H1 (cell line): ENCODE results near the gene UGT1A10. TPM values are rescaled to one million over a fixed set of nuclear protein-coding genes. Genes with fewer than 3 reads are reported as not detected.

ENCODE experiments used
- ATF3 ChIP-seq: IDR thresholded peaks from 2 replicates; pipeline ENCODE4 v1.6.1; 2011; ENCODE audit warnings: low read depth, mild to moderate bottlenecking, low read length; ENCODE audit not compliant: insufficient read depth
- BACH1 ChIP-seq: IDR thresholded peaks from 2 replicates; pipeline ENCODE4 v1.6.1; 2012; ENCODE audit warnings: low read length, improper control_type of control experiment
- EP300 ChIP-seq, 2 experiments: IDR thresholded peaks; 1 replicate in 1 of 2; 2 replicates in 1 of 2; pipeline ENCODE4 v1.6.1; 2011 to 2012; ENCODE audit warnings: low read depth in 2 of 2, low read length in 2 of 2, mild to moderate bottlenecking in 2 of 2, borderline replicate concordance in 1 of 2, inconsistent platforms in 1 of 2, moderate library complexity in 1 of 2
- NANOG ChIP-seq: IDR thresholded peaks from 2 replicates; pipeline ENCODE4 v1.6.1; 2011; ENCODE audit warnings: low read length, low read depth, mild to moderate bottlenecking, inconsistent platforms; ENCODE audit not compliant: insufficient read depth, poor library complexity, severe bottlenecking
- polyA plus RNA-seq, 7 experiments: library from polyadenylated mRNA; depleted of rRNA in 3 of 7; stranded (reverse) in 5 of 7; unstranded in 2 of 7; fragments of >200 nt in 5 of 7; fragments of 200-250 nt in 2 of 7; gene quantifications; 1 replicate in 5 of 7; 2 replicates in 1 of 7; 4 replicates in 1 of 7; pipeline versions ENCODE4 v1.2.1 to v1.2.3, GENCODE V29; 2011 to 2013; ENCODE audit warnings: missing spikeins in 2 of 7, mixed read lengths in 2 of 7
- total RNA-seq: library from RNA; stranded (reverse); fragmentation: NEBNext Ultra II Directional; extraction: Animal tissue kit (Norgen Biotek cat#: 25700); gene quantifications from 2 replicates; pipeline ENCODE4 v1.2.1, GENCODE V29; 2021
- TF ChIP-seq, protein P1 (sequence below): fragments of 300-600 bp; sonication (generic); IDR thresholded peaks from 2 replicates; pipeline ENCODE4 v1.7.1; 2012; ENCODE audit warnings: low read length, moderate library complexity, mild to moderate bottlenecking, inconsistent platforms; ENCODE audit not compliant: insufficient replicate concordance
- TF ChIP-seq, protein P2 (sequence below): IDR thresholded peaks from 2 replicates; pipeline ENCODE4 v1.6.1; 2012; ENCODE audit warnings: low read length, inconsistent platforms

The UGT1A10 gene
- total and polyA plus RNA-seq, 2 of the 8 experiments (the other 6 are each of a cell fraction or from before 2014, with no cell fraction given), result not detected

- TF ChIP-seq, protein P1, sequence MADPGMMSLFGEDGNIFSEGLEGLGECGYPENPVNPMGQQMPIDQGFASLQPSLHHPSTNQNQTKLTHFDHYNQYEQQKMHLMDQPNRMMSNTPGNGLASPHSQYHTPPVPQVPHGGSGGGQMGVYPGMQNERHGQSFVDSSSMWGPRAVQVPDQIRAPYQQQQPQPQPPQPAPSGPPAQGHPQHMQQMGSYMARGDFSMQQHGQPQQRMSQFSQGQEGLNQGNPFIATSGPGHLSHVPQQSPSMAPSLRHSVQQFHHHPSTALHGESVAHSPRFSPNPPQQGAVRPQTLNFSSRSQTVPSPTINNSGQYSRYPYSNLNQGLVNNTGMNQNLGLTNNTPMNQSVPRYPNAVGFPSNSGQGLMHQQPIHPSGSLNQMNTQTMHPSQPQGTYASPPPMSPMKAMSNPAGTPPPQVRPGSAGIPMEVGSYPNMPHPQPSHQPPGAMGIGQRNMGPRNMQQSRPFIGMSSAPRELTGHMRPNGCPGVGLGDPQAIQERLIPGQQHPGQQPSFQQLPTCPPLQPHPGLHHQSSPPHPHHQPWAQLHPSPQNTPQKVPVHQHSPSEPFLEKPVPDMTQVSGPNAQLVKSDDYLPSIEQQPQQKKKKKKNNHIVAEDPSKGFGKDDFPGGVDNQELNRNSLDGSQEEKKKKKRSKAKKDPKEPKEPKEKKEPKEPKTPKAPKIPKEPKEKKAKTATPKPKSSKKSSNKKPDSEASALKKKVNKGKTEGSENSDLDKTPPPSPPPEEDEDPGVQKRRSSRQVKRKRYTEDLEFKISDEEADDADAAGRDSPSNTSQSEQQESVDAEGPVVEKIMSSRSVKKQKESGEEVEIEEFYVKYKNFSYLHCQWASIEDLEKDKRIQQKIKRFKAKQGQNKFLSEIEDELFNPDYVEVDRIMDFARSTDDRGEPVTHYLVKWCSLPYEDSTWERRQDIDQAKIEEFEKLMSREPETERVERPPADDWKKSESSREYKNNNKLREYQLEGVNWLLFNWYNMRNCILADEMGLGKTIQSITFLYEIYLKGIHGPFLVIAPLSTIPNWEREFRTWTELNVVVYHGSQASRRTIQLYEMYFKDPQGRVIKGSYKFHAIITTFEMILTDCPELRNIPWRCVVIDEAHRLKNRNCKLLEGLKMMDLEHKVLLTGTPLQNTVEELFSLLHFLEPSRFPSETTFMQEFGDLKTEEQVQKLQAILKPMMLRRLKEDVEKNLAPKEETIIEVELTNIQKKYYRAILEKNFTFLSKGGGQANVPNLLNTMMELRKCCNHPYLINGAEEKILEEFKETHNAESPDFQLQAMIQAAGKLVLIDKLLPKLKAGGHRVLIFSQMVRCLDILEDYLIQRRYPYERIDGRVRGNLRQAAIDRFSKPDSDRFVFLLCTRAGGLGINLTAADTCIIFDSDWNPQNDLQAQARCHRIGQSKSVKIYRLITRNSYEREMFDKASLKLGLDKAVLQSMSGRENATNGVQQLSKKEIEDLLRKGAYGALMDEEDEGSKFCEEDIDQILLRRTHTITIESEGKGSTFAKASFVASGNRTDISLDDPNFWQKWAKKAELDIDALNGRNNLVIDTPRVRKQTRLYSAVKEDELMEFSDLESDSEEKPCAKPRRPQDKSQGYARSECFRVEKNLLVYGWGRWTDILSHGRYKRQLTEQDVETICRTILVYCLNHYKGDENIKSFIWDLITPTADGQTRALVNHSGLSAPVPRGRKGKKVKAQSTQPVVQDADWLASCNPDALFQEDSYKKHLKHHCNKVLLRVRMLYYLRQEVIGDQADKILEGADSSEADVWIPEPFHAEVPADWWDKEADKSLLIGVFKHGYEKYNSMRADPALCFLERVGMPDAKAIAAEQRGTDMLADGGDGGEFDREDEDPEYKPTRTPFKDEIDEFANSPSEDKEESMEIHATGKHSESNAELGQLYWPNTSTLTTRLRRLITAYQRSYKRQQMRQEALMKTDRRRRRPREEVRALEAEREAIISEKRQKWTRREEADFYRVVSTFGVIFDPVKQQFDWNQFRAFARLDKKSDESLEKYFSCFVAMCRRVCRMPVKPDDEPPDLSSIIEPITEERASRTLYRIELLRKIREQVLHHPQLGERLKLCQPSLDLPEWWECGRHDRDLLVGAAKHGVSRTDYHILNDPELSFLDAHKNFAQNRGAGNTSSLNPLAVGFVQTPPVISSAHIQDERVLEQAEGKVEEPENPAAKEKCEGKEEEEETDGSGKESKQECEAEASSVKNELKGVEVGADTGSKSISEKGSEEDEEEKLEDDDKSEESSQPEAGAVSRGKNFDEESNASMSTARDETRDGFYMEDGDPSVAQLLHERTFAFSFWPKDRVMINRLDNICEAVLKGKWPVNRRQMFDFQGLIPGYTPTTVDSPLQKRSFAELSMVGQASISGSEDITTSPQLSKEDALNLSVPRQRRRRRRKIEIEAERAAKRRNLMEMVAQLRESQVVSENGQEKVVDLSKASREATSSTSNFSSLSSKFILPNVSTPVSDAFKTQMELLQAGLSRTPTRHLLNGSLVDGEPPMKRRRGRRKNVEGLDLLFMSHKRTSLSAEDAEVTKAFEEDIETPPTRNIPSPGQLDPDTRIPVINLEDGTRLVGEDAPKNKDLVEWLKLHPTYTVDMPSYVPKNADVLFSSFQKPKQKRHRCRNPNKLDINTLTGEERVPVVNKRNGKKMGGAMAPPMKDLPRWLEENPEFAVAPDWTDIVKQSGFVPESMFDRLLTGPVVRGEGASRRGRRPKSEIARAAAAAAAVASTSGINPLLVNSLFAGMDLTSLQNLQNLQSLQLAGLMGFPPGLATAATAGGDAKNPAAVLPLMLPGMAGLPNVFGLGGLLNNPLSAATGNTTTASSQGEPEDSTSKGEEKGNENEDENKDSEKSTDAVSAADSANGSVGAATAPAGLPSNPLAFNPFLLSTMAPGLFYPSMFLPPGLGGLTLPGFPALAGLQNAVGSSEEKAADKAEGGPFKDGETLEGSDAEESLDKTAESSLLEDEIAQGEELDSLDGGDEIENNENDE, result no peak
- TF ChIP-seq ATF3 (no peak), NANOG (no peak), EP300 (IDR thresholded peaks at IDR 0.05; ENCODE audit: borderline replicate concordance in 1 of 2, low read depth in 2 of 2, low read length in 2 of 2) (no peak), BACH1 (no peak)
- TF ChIP-seq, protein P2, sequence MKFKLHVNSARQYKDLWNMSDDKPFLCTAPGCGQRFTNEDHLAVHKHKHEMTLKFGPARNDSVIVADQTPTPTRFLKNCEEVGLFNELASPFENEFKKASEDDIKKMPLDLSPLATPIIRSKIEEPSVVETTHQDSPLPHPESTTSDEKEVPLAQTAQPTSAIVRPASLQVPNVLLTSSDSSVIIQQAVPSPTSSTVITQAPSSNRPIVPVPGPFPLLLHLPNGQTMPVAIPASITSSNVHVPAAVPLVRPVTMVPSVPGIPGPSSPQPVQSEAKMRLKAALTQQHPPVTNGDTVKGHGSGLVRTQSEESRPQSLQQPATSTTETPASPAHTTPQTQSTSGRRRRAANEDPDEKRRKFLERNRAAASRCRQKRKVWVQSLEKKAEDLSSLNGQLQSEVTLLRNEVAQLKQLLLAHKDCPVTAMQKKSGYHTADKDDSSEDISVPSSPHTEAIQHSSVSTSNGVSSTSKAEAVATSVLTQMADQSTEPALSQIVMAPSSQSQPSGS, result no peak
Measured at GRCh38 chr2:233820774-233821105, 184.5 kb downstream of the UGT1A10 start (continued).
